ENCODE data around the gene ARL14EP.

The ARL14EP gene

DNA sequence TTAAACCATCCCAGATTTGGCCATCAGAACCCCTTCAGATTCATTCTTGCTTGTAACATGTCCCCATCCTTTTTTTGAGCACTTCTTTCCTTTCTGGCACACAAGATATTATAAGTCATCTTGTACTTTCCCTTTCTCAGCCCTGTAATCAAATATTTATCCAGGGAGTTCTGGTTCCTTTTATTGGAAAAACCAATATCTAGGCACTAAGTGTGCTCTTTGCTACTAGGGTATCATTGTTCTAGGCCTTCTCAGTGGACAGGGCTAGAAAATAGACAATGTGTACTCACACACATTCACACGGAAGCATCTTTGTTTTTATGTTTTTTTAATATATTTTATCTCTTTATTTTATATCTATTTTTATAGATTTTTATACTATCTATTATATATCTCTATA is 47.3 kb downstream of the ARL14EP start:
- no peak for TF ChIP-seq ZC3H10 (CRISPR knock-in tag; IDR thresholded peaks at IDR 0.05)
- TF ChIP-seq, protein P1, sequence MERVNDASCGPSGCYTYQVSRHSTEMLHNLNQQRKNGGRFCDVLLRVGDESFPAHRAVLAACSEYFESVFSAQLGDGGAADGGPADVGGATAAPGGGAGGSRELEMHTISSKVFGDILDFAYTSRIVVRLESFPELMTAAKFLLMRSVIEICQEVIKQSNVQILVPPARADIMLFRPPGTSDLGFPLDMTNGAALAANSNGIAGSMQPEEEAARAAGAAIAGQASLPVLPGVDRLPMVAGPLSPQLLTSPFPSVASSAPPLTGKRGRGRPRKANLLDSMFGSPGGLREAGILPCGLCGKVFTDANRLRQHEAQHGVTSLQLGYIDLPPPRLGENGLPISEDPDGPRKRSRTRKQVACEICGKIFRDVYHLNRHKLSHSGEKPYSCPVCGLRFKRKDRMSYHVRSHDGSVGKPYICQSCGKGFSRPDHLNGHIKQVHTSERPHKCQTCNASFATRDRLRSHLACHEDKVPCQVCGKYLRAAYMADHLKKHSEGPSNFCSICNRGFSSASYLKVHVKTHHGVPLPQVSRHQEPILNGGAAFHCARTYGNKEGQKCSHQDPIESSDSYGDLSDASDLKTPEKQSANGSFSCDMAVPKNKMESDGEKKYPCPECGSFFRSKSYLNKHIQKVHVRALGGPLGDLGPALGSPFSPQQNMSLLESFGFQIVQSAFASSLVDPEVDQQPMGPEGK (CRISPR knock-in tag; IDR thresholded peaks at IDR 0.05; ENCODE audit: borderline replicate concordance): no peak
- TF ChIP-seq, protein P2, sequence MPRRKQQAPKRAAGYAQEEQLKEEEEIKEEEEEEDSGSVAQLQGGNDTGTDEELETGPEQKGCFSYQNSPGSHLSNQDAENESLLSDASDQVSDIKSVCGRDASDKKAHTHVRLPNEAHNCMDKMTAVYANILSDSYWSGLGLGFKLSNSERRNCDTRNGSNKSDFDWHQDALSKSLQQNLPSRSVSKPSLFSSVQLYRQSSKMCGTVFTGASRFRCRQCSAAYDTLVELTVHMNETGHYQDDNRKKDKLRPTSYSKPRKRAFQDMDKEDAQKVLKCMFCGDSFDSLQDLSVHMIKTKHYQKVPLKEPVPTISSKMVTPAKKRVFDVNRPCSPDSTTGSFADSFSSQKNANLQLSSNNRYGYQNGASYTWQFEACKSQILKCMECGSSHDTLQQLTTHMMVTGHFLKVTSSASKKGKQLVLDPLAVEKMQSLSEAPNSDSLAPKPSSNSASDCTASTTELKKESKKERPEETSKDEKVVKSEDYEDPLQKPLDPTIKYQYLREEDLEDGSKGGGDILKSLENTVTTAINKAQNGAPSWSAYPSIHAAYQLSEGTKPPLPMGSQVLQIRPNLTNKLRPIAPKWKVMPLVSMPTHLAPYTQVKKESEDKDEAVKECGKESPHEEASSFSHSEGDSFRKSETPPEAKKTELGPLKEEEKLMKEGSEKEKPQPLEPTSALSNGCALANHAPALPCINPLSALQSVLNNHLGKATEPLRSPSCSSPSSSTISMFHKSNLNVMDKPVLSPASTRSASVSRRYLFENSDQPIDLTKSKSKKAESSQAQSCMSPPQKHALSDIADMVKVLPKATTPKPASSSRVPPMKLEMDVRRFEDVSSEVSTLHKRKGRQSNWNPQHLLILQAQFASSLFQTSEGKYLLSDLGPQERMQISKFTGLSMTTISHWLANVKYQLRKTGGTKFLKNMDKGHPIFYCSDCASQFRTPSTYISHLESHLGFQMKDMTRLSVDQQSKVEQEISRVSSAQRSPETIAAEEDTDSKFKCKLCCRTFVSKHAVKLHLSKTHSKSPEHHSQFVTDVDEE (CRISPR knock-in tag; IDR thresholded peaks at IDR 0.05): no peak
- no peak for TF ChIP-seq ESRRG (CRISPR knock-in tag; IDR thresholded peaks at IDR 0.05)
- TF ChIP-seq, protein P3, sequence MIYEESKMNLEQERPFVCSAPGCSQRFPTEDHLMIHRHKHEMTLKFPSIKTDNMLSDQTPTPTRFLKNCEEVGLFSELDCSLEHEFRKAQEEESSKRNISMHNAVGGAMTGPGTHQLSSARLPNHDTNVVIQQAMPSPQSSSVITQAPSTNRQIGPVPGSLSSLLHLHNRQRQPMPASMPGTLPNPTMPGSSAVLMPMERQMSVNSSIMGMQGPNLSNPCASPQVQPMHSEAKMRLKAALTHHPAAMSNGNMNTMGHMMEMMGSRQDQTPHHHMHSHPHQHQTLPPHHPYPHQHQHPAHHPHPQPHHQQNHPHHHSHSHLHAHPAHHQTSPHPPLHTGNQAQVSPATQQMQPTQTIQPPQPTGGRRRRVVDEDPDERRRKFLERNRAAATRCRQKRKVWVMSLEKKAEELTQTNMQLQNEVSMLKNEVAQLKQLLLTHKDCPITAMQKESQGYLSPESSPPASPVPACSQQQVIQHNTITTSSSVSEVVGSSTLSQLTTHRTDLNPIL (CRISPR knock-in tag; IDR thresholded peaks at IDR 0.05; ENCODE audit: low read depth): no peak
- no peak for TF ChIP-seq BACH2 (CRISPR knock-in tag; IDR thresholded peaks at IDR 0.05; ENCODE audit: borderline replicate concordance)
- no peak for TF ChIP-seq SNAI2 (CRISPR knock-in tag; IDR thresholded peaks at IDR 0.05)
- TF ChIP-seq ZNF565 (CRISPR knock-in tag; conservative IDR thresholded peaks at IDR 0.05; ENCODE audit: low read depth): no peak
- TF ChIP-seq ZFP30 (CRISPR knock-in tag; IDR thresholded peaks at IDR 0.05): no peak
- TF ChIP-seq TCF4 (CRISPR knock-in tag; IDR thresholded peaks at IDR 0.05; ENCODE audit: borderline replicate concordance): no peak
- no peak for TF ChIP-seq ARNTL (CRISPR knock-in tag; IDR thresholded peaks at IDR 0.05; ENCODE audit: borderline replicate concordance, low read depth)
- TF ChIP-seq GLIS3 (CRISPR knock-in tag; IDR thresholded peaks at IDR 0.05): no peak
- no peak for ATAC-seq

DNA sequence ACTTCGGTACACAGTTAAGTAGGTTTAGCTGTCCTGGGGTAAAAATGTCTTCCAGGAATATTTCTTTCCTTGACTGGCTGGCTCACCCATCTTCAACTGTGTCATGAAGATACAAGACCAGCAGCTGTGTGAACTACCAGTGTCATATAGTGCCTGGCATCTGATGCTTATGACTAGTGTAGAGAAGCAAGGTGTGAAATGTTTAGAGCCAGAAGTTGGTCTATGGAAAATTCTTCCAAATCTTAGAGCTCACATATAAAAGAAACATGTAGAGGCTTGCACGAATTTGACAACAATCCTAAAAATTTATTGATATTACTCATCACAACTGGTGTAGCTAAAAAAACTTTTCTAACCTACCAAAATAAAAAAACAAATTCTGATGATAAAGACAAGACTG is 54.4 kb downstream of the ARL14EP start:
- TF ChIP-seq ZNF8 (CRISPR knock-in tag; IDR thresholded peaks at IDR 0.05): no peak
- TF ChIP-seq, protein P2 (CRISPR knock-in tag; IDR thresholded peaks at IDR 0.05): no peak
- no peak for TF ChIP-seq ZFP3 (CRISPR knock-in tag; IDR thresholded peaks at IDR 0.05)
- TF ChIP-seq, protein P4, sequence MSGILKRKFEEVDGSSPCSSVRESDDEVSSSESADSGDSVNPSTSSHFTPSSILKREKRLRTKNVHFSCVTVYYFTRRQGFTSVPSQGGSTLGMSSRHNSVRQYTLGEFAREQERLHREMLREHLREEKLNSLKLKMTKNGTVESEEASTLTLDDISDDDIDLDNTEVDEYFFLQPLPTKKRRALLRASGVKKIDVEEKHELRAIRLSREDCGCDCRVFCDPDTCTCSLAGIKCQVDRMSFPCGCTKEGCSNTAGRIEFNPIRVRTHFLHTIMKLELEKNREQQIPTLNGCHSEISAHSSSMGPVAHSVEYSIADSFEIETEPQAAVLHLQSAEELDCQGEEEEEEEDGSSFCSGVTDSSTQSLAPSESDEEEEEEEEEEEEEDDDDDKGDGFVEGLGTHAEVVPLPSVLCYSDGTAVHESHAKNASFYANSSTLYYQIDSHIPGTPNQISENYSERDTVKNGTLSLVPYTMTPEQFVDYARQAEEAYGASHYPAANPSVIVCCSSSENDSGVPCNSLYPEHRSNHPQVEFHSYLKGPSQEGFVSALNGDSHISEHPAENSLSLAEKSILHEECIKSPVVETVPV (CRISPR knock-in tag; IDR thresholded peaks at IDR 0.05): no peak
- TF ChIP-seq, protein P3 (CRISPR knock-in tag; IDR thresholded peaks at IDR 0.05; ENCODE audit: low read depth): no peak
- no peak for TF ChIP-seq TOX (CRISPR knock-in tag; IDR thresholded peaks at IDR 0.05; ENCODE audit: borderline replicate concordance)
- no peak for TF ChIP-seq ZNF70 (CRISPR knock-in tag; IDR thresholded peaks at IDR 0.05)
- TF ChIP-seq ZFP30 (CRISPR knock-in tag; IDR thresholded peaks at IDR 0.05): no peak
- TF ChIP-seq ZNF565 (CRISPR knock-in tag; conservative IDR thresholded peaks at IDR 0.05; ENCODE audit: low read depth): no peak
- ATAC-seq: no peak

DNA sequence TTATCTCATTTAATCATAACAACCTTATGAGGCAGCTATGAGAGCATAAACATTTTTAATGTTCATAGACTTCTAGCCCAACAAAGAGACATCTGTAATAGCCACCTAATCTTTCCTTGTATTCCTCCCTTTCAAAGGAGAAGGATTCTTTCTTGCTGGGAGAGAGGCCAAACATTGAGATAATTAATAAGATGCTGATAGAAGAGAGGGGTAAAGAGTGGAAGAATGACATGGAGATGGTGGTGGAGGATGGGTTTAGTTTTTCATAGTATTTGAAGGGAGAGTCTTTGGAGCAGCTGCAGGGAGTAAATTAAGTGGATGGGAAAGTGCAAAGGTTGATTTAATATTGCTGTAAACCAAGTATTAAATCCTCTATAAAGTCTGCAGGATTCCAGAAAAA is 57.9 kb downstream of the ARL14EP start:
- ATAC-seq: no peak
- TF ChIP-seq, protein P3 (CRISPR knock-in tag; IDR thresholded peaks at IDR 0.05; ENCODE audit: low read depth): no peak
- TF ChIP-seq, protein P4 (CRISPR knock-in tag; IDR thresholded peaks at IDR 0.05): no peak
- TF ChIP-seq GLIS3 (CRISPR knock-in tag; IDR thresholded peaks at IDR 0.05): no peak
- TF ChIP-seq ISL1 (CRISPR knock-in tag; IDR thresholded peaks at IDR 0.05): no peak
- TF ChIP-seq, protein P1 (CRISPR knock-in tag; IDR thresholded peaks at IDR 0.05; ENCODE audit: borderline replicate concordance): no peak
- no peak for TF ChIP-seq ZC3H10 (CRISPR knock-in tag; IDR thresholded peaks at IDR 0.05)
- TF ChIP-seq OSR1 (CRISPR knock-in tag; IDR thresholded peaks at IDR 0.05): no peak
- TF ChIP-seq ZFP30 (CRISPR knock-in tag; IDR thresholded peaks at IDR 0.05): no peak
